Measurements from ENCODE around the gene DEGS1. TPM values are rescaled to one million over a fixed set of nuclear protein-coding genes. Genes with fewer than 3 reads are reported as not detected.

DEGS1 gene
- total RNA-seq, 4 donors from 2014 or later: 35.9 to 119 (median 53.2) TPM

DNA sequence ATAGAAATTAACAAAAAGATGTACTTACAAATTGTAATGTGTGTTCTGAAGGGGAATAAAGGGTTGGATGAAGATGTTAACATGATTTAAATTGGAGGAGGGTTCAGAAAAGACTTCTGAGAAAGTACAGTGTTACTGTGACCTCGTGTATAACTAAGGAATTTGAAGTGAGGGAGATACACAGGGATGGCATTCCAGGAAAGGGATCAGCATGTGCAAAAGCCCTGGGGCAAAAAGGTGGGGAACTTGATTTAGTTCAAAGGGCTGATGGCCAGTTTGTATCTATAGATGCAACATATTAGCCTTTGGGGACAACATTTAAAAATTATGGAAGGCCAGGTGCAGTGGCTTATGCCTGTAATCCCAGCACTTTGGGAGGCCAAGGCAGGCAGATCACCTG is 33.3 kb upstream of the DEGS1 start:
- H3K4me3 ChIP-seq: no peak overlapping the region
- H3K9me3 ChIP-seq: no peaks in the 10 kb centered on the region
- TF ChIP-seq POLR2A (IDR thresholded peaks at IDR 0.05): no peak
- TF ChIP-seq, protein P1, sequence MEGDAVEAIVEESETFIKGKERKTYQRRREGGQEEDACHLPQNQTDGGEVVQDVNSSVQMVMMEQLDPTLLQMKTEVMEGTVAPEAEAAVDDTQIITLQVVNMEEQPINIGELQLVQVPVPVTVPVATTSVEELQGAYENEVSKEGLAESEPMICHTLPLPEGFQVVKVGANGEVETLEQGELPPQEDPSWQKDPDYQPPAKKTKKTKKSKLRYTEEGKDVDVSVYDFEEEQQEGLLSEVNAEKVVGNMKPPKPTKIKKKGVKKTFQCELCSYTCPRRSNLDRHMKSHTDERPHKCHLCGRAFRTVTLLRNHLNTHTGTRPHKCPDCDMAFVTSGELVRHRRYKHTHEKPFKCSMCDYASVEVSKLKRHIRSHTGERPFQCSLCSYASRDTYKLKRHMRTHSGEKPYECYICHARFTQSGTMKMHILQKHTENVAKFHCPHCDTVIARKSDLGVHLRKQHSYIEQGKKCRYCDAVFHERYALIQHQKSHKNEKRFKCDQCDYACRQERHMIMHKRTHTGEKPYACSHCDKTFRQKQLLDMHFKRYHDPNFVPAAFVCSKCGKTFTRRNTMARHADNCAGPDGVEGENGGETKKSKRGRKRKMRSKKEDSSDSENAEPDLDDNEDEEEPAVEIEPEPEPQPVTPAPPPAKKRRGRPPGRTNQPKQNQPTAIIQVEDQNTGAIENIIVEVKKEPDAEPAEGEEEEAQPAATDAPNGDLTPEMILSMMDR (IDR thresholded peaks at IDR 0.05): no peak
- H3K4me1 ChIP-seq: no peaks in the 10 kb centered on the region
- H3K27ac ChIP-seq: no peak overlapping the region
- H3K27me3 ChIP-seq: no peaks in the 10 kb centered on the region
- DNase-seq: no peak
- H3K36me3 ChIP-seq: no peaks in the 10 kb centered on the region
- intact Hi-C loops (cut with DNase I; ENCODE audit: low total_unique reads): no loop called here

DNA sequence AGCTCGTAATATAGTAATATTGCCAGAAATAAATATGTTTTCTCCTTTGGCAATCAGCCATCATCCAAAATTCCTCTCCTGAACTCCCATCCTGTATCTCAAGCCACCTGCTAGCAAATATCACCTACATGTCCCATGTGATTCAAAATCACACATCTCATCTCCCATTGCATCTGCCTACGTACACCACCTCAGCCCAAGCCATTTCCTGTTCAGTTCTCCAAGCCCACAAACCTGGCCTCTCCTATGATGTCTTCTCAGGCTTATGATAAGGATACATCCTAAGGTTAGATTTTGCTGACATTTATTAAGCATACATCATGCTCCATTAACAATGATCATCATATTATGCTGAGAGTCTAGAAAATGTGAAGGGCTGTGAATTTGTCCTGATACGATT is 31.9 kb upstream of the DEGS1 start:
- H3K9me3 ChIP-seq: no peaks in the 10 kb centered on the region
- H3K36me3 ChIP-seq: no peaks in the 10 kb centered on the region
- H3K27me3 ChIP-seq: no peaks in the 10 kb centered on the region
- H3K4me3 ChIP-seq: no peak overlapping the region
- no peaks in the 10 kb centered on the region for H3K4me1 ChIP-seq
- no peak for DNase-seq
- TF ChIP-seq, protein P1 (IDR thresholded peaks at IDR 0.05): no peak
- TF ChIP-seq POLR2A (IDR thresholded peaks at IDR 0.05): no peak
- no peak overlapping the region for H3K27ac ChIP-seq
- intact Hi-C loops (cut with DNase I; ENCODE audit: low total_unique reads): no loop called here

DNA sequence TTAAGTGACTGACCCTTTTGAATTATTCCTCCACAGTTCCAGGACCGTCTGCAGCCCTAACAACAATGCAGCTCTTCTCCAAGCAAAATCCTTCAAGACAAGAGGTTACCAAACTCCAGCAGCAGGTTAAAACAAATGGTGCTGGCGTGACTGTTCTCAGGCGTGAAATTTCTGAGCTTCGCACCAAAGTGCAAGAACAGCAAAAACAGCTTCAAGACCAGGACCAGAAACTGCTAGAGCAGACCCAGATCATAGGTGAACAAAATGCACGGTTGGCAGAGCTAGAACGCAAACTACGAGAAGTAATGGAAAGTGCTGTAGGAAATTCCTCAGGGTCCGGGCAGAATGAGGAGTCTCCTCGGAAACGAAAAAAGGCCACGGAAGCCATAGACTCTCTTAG is 25.7 kb upstream of the DEGS1 start:
- Histone ChIP-seq H3K27me3 (no peaks in the 10 kb centered on the region), H3K9me3 (no peaks in the 10 kb centered on the region), H3K36me3 (no peaks in the 10 kb centered on the region), H3K4me3 (no peak overlapping the region), H3K4me1 (no peaks in the 10 kb centered on the region), H3K27ac (no peak overlapping the region)
- intact Hi-C loops (cut with DNase I; ENCODE audit: low total_unique reads): no loop called here
- DNase-seq: no peak
- TF ChIP-seq, protein P1 (IDR thresholded peaks at IDR 0.05): no peak
- no peak for TF ChIP-seq POLR2A (IDR thresholded peaks at IDR 0.05)

DNA sequence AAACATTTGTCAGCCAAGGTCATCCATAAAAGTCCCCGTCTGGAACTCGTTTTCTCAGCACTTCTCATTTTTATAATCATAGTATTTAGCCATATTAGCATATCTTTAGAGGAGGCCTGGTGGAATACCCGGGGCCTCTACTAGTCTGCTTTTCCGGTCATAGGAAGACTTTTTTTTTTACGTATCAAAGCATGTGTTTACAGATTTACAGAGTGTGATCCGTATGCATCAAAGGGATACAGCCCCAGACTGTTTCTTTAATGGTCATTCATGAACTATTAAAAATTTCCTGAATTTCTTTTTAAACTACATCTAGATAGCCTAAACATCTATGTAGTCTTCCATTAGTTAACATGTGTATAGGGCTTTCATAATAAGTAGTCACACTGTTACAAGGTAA is 23.5 kb upstream of the DEGS1 start:
- DNase-seq: no peak
- TF ChIP-seq POLR2A (IDR thresholded peaks at IDR 0.05): no peak
- Histone ChIP-seq H3K36me3 (no peaks in the 10 kb centered on the region), H3K9me3 (no peaks in the 10 kb centered on the region), H3K4me3 (no peak overlapping the region), H3K27ac (no peak overlapping the region), H3K27me3 (no peaks in the 10 kb centered on the region), H3K4me1 (no peaks in the 10 kb centered on the region)
- intact Hi-C loops (cut with DNase I; ENCODE audit: low total_unique reads): no loop called here

DNA sequence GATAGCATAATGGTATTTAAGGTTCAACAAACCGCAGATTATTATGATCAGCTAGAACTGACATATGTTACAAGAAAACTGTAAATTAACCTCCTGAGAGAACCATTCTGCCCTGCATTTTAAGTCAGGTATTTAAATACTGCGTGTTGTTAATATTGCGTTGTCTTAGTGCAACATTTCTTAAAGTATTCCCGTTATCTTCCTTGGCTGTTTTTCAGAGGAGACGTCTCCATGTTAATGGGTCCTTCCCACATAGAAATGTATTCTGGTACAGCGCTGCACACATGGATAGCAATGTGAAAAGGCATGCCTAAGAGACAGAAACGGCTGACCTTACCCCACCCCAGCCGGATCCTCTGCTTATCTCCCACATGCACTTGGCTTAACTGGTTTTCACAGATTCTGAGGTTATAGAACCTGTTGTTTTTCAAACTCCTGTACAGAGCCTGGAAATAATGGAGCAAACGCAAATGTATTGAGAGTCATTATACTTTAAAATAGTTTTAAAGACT is 22.8 kb upstream of the DEGS1 start:
- H3K4me3 ChIP-seq: no peak overlapping the region
- intact Hi-C loops (cut with DNase I; ENCODE audit: low total_unique reads): no loop called here
- H3K27ac ChIP-seq: no peak overlapping the region
- H3K4me1 ChIP-seq: no peaks in the 10 kb centered on the region
- H3K9me3 ChIP-seq: no peaks in the 10 kb centered on the region
- DNase-seq: no peak
- no peak for TF ChIP-seq POLR2A (IDR thresholded peaks at IDR 0.05)
- TF ChIP-seq, protein P1 (IDR thresholded peaks at IDR 0.05): no peak
- no peaks in the 10 kb centered on the region for H3K36me3 ChIP-seq
- no peaks in the 10 kb centered on the region for H3K27me3 ChIP-seq

DNA sequence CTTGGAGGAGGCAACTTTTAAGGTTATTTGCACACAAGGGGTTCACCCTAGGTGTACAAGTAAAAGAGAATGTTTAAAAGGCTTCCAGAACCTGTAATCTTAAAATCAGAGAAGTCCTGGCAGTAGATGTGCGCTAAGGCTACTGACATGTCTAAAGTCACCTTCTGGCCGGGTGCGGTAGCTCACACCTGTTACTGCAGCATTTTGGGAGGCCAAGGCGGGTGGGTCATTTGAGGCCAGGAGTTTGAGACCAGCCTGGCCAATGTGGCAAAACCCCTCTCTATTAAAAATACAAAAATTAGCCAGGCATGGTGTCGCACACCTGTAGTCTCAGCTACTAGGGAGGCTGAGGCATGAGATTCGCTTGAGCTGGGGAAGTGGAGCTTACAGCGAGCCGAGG is 20.3 kb upstream of the DEGS1 start:
- Histone ChIP-seq H3K27ac (no peak overlapping the region), H3K9me3 (no peaks in the 10 kb centered on the region), H3K4me3 (no peak overlapping the region), H3K36me3 (no peaks in the 10 kb centered on the region), H3K27me3 (no peaks in the 10 kb centered on the region), H3K4me1 (no peaks in the 10 kb centered on the region)
- intact Hi-C loops (cut with DNase I; ENCODE audit: low total_unique reads): no loop called here
- TF ChIP-seq POLR2A (IDR thresholded peaks at IDR 0.05): no peak
- TF ChIP-seq, protein P1 (IDR thresholded peaks at IDR 0.05): no peak
- no peak for DNase-seq
